M059J (cell line): Measurements from ENCODE around the gene KRTAP4-12. TPM values are rescaled to one million over a fixed set of nuclear protein-coding genes. Genes with fewer than 3 reads are reported as not detected.
"Not testable (repeated sequence)": the region's sequence is repeated elsewhere in the genome, so short reads cannot be mapped to it uniquely, and the experiment has no call there.

Experiments used
- DNase-seq: peaks from one replicate; pipeline ENCODE4 v3.0.0-alpha.2; 2012; ENCODE audit warnings: low read depth
- total RNA-seq: library from RNA; depleted of rRNA; stranded (reverse); fragments of >200 nt; shearing (Covaris generic); gene quantifications from 2 replicates; pipeline ENCODE4 v1.2.3, GENCODE V29; 2014; rRNA removed

KRTAP4-12 gene
- not detected in 2 replicates for total RNA-seq

DNA sequence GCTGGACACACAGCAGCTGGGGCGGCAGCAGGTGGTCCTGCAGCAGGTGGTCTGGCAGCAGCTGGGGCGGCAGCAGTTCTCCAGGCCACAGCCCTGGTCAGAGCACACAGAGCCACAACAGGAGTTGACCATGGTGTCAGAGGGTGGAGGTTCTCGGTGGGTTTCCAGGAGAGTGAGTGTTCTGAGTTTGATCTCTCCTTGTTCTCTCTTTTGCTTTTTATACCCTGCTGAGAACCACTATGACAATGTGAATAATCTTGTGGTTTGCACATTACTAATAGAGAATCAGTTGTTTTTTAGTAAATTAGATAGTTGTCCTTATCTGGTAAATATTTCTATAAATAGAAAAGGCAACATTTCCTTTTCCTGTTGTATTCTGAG is at the start of gene KRTAP4-12:
Gene KRTAP4-12, minus strand, starts transcription at position 192 of the 381 bp plus-strand sequence. Its CDS starts 60 bp downstream, at position 132.
- not testable (repeated sequence) for DNase-seq

DNA sequence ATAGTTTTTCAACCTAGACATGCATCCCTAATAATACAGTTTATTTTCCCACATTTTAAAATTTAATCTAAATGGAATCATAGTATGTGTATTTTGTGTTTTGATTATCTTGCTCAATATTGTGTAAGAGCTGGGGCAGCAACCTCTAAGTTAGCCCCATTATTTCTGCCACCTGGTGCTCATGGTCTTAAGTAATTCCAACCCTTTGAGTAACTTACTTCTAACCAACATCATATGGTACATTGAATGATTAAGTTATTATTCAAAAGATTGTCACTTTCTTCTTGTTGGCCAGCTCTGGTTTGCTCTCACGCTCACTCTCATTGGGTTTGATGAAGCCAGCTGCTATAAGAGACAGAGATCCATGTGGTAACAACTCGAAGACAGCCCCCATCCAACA is 47.9 kb upstream of the KRTAP4-12 start:
- no peak for DNase-seq

- no peak for DNase-seq
Measured at GRCh38 chr17:41168121-41168520, 44.1 kb upstream of the KRTAP4-12 start, which contains the start of gene KRTAP4-3. KRTAP4-3 (minus strand) TSS chr17:41168221; CDS start chr17:41168172, 49 bp downstream.

DNA sequence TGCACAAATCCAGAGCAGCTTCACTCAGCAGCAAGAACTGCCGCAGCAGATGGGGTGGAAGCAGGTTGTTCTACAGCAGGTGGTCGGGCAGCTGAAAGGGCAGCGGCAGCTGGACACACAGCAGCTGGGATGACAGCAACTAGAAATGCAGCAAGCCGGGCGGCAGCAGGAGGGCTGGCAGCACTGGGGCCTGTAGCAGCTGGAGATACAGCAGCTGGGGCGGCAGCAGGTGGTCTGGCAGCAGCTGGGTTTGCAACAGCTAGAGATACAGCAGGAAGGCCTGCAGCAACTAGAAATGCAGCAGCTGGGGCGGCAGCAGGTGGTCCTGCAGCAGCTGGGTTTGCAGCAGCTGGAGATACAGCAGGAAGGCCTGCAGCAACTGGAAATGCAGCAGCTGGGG is 43.6 kb upstream of the KRTAP4-12 start:
- DNase-seq: no peak

- DNase-seq: peak; percentile 50
Measured at GRCh38 chr17:41163828-41164227, 39.8 kb upstream of the KRTAP4-12 start.

GRCh38 chr17:41160648-41161047 is 36.7 kb upstream of the KRTAP4-12 start, which contains the start of gene KRTAP4-4:
KRTAP4-4 (minus strand) TSS chr17:41160748; CDS start chr17:41160691, 57 bp downstream.
- no peak for DNase-seq

- DNase-seq: not testable (repeated sequence)
Measured at GRCh38 chr17:41160190-41160589, 36.2 kb upstream of the KRTAP4-12 start.

DNA sequence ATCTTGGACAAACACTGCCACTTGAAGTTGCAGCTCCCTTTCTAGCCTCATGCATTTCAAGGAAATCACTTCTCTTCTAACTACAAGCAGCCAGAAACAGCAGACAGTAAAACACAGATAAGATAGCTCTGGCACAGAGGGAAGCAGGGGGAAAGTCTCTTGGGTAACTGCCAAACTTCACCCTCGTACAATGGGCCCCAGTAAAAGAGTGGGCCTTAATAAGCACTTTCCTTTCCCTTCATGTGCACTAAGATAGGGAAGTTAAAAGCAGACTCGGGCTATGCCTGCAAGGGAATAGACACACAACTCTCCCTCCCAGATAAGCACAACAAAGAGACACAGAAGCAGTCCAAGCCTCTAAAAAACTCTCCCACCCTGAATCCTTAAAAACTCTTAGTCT is 29.9 kb upstream of the KRTAP4-12 start:
- DNase-seq: no peak

DNA sequence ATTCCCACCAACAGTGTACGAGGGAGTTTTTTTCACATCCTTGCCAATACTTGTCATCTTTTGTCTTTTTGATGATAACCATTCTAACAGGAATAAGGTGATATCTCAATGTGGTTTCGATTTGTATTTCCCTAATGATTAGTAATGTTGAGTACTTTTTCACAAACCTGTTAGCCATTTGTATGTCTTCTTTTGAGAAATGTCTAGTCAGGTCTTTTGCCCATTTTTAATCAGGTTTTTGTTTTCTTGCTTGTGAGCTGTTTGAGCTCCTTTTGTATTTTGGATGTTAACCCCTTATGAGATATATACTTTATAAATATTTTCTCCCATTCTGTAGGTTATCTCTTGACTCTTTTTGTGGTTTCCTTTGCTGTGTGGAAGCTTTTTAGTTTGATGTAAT is 27.5 kb upstream of the KRTAP4-12 start:
- DNase-seq: no peak

DNA sequence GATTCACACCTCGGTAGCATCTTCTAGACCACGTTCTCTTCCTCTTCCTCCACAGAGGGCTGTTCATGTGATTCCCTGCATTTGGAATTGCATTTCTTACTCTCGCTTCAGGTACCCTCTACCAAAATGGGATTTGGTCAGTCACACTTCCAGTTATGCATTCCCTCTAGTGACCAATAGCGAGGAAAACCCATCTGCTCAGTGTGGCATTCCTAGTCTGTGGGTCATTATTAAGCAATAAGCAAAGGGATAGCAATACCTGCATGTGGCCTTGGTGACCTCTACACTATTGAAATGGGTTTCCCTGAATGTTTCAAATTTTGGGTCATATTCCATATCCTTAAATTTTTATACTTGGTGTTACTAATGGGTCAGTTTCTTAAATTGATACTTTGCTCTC is 26.0 kb upstream of the KRTAP4-12 start:
- DNase-seq: no peak

DNA sequence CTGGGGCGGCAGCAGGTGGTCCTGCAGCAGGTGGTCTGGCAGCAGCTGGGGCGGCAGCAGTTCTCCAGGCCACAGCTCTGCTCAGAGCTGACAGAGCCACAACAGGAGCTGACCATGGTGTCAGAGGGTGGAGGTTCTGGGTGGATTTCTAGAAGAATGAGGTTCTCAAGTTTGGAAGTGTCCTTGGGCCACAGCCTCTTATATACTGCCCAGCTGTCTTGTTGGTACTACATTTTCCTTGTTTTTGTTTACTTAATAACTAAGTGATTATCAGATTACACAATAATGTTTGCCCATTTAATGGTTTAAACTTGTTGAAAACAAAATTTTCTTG is 25.6 kb upstream of the KRTAP4-12 start, which contains the start of gene KRTAP4-5:
Gene KRTAP4-5, minus strand, starts transcription at position 174 of the 334 bp plus-strand sequence. Its CDS starts 58 bp downstream, at position 116.
- no peak for DNase-seq

DNA sequence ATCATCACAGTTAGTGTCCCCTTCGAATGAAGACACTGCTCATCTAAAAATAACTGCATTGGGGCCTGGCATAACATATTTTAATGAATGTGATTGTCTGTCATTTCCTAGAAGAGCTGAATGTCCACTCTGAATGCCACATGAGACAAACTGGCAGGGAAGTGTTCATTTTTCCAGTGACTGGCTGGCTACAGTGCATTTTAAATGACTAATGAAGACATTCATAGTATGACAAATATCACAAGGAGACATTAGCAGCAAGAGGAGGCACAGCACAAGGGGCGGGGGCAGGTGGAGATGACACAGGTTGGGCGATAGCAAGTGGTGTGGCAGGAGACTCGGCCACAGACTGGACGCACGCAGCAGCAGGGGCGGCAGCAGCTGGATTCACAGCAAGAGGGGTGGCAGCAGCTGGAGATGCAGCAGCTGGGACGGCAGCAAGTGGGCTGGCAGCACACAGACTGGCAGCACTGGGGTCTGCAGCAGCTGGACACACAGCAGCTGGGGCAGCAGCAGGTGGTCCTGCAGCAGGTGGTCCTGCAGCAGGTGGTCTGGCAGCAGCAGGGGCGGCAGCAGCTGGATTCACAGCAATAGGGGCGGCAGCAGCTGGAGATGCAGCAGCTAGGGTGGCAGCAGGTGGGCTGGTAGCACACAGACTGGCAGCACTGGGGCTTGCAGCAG is 25.1 kb upstream of the KRTAP4-12 start:
- DNase-seq: not testable (repeated sequence)

DNA sequence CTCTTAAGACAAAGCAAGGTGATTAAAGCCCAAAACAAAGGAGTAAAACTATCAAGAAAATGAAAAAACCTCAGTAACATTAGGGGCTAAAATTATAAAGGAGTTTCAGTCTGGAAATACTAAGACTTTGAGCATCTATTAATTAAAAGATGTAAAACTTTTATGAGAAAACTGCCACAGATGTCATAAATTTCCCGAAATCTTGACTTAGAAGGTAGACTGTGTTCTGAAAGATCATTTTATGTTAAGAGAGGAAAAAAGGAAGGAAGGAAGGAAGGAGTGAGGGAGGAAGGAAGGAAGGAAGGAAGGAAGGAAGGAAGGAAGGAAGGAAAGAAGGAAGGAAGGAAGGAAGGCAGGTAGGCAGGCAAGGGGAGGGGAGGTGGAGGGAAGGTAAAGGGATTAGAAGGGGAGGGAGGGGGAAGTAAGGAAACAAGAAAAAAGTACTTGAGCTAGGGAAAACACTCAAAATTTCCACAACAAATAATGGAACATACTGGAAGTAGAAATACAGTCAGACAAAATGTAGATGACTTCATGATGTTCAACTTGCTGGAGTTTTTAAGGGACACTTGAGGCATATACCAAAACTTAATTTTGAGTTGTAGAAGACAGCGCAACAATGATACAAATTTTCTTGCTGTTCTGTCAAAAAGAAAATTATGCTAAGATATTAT is 23.7 kb upstream of the KRTAP4-12 start:
- DNase-seq: no peak

- no peak for DNase-seq
Measured at GRCh38 chr17:41145261-41145660, 21.3 kb upstream of the KRTAP4-12 start.

- DNase-seq: no peak
Measured at GRCh38 chr17:41144846-41145245, 20.9 kb upstream of the KRTAP4-12 start.

DNA sequence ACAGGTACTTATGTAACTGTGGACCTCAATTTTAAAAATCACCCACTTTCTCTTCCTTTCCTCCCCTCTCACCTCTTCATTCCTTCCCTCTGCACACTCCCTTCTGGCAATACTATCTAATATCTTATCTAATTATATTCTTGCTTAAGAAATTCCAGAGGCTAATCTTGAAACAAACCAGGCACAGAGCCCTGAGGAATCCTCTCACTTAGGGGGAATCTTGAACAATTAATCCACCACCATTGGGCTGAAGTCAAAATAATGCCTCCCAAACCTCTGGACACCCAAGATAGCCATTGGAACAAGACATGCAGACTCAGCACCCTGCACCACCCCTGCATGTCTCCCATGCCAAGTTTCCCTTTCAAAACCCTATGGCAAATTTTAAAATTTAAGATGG is 17.4 kb upstream of the KRTAP4-12 start:
- no peak for DNase-seq

DNA sequence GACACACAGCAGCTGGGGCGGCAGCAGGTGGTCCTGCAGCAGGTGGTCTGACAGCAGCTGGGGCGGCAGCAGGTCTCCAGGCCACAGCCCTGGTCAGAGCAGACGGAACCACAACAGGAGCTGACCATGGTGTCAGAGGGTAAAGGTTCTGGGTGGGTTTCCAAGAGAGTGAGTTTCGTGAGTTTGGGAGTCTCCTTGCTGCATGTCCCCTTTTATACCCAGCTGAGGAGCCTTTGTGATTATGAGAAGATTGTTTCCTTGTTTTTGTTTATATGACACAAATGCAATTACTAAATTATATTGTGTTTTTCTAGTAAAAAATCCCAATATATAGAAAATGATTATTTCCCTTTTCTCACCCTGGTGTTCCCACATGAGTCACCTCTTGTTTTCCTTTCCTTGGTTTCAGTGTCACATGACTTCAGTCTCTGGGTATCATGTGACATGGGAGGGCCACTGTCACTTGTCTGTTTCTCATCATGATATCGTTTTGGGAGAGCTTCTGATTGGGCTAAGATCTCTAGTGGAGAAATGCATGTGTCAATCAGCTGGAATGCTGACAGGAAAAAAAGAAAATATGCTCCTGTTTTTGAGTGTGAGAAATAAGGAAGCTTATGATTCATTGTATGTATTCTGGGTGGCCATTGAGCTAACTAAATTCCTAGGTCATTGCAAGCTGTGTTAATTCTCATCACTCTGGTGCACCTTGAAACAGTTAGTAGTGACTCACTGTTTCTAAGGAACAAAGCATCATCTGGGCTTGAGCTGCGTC is 16.6 kb upstream of the KRTAP4-12 start, which contains the start of gene KRTAP4-6:
Gene KRTAP4-6, minus strand, starts transcription at position 185 of the 772 bp plus-strand sequence. Its CDS starts 57 bp downstream, at position 128.
- peak; percentile 83 for DNase-seq

GRCh38 chr17:41139865-41140264 is 15.9 kb upstream of the KRTAP4-12 start:
- DNase-seq: not testable (repeated sequence)

- DNase-seq: no peak
Measured at GRCh38 chr17:41133880-41134735, 10.1 kb upstream of the KRTAP4-12 start.

DNA sequence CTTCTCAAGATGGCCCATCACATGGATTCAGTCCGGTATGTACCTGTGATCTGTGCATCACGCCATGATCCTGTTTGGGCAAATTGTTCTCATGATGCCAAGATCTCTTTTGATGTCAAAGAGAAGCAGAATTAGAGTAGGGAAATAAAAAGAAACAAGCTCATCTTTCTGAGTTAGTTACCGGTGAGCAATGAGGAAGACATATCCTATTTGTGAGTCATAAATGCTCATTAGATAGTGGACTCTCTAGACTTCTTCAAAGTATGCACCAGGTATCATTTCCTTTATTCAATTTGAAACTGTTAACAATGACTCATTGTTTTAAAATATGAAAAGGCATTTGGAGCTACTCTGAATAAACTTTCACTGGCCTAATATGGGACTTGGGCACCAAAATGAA is 8.0 kb upstream of the KRTAP4-12 start:
- DNase-seq: peak; percentile 65

GRCh38 chr17:41127371-41127770 is 3.4 kb upstream of the KRTAP4-12 start:
- DNase-seq: no peak
